ENCODE data around the gene TRIM24.
A peak's percentile ranks its signal among the peaks of the same experiment; 100 is the strongest.
"Not testable (repeated sequence)": the region's sequence is repeated elsewhere in the genome, so short reads cannot be mapped to it uniquely, and the experiment has no call there.

The TRIM24 gene

GRCh38 chr7:138458576-138459412, 1.3 kb upstream of the TRIM24 start:
- H3K4me3 ChIP-seq (ENCODE audit: low read length): no peak overlapping the region
- no peak for DNase-seq (ENCODE audit: low read depth, low spot score)

GRCh38 chr7:138459413-138460175, 465 bp upstream of the TRIM24 start:
- peak; percentile 98 for DNase-seq (ENCODE audit: low read depth, low spot score)
- peak overlapping the region; percentile 66 for H3K4me3 ChIP-seq (ENCODE audit: low read length)

- DNase-seq (ENCODE audit: low read depth, low spot score): peak; percentile 20
- peak overlapping the region; percentile 71 for H3K4me3 ChIP-seq (ENCODE audit: low read length)
Measured at GRCh38 chr7:138460649-138461607, 869 bp downstream of the TRIM24 start.

GRCh38 chr7:138463291-138463618, 3.2 kb downstream of the TRIM24 start:
- H3K4me3 ChIP-seq (ENCODE audit: low read length); DNase-seq (ENCODE audit: low read depth, low spot score): not testable (repeated sequence)

- H3K4me3 ChIP-seq (ENCODE audit: low read length): no peak overlapping the region
Measured at GRCh38 chr7:138465046-138465445, 5.0 kb downstream of the TRIM24 start.

GRCh38 chr7:138466069-138466756, 6.2 kb downstream of the TRIM24 start:
- DNase-seq (ENCODE audit: low read depth, low spot score); H3K4me3 ChIP-seq (ENCODE audit: low read length): not testable (repeated sequence)

More at GRCh38 chr7:138465046-138465445, 5.0 kb downstream of the TRIM24 start:
- no peak for DNase-seq (ENCODE audit: low read depth, low spot score)

- DNase-seq (ENCODE audit: low read depth, low spot score): no peak
Measured at GRCh38 chr7:138468244-138469123, 8.4 kb downstream of the TRIM24 start.

GRCh38 chr7:138470391-138471157, 10.5 kb downstream of the TRIM24 start:
- no peak overlapping the region for H3K4me3 ChIP-seq (ENCODE audit: low read length)
- DNase-seq (ENCODE audit: low read depth, low spot score): no peak

More at GRCh38 chr7:138468244-138469123, 8.4 kb downstream of the TRIM24 start:
- no peak overlapping the region for H3K4me3 ChIP-seq (ENCODE audit: low read length)

- no peak overlapping the region for H3K4me3 ChIP-seq (ENCODE audit: low read length)
- DNase-seq (ENCODE audit: low read depth, low spot score): no peak
Measured at GRCh38 chr7:138472292-138473079, 12.4 kb downstream of the TRIM24 start.

GRCh38 chr7:138475377-138475776, 15.3 kb downstream of the TRIM24 start:
- DNase-seq (ENCODE audit: low read depth, low spot score): no peak
- no peak overlapping the region for H3K4me3 ChIP-seq (ENCODE audit: low read length)

- DNase-seq (ENCODE audit: low read depth, low spot score): no peak
- H3K4me3 ChIP-seq (ENCODE audit: low read length): no peak overlapping the region
Measured at GRCh38 chr7:138477081-138477578, 17.1 kb downstream of the TRIM24 start.

- no peak overlapping the region for H3K4me3 ChIP-seq (ENCODE audit: low read length)
- no peak for DNase-seq (ENCODE audit: low read depth, low spot score)
Measured at GRCh38 chr7:138477581-138477980, 17.5 kb downstream of the TRIM24 start.

- no peak overlapping the region for H3K4me3 ChIP-seq (ENCODE audit: low read length)
- DNase-seq (ENCODE audit: low read depth, low spot score): no peak
Measured at GRCh38 chr7:138478499-138478908, 18.4 kb downstream of the TRIM24 start.

- no peak overlapping the region for H3K4me3 ChIP-seq (ENCODE audit: low read length)
- no peak for DNase-seq (ENCODE audit: low read depth, low spot score)
Measured at GRCh38 chr7:138480527-138480926, 20.5 kb downstream of the TRIM24 start.

GRCh38 chr7:138481447-138482380, 21.7 kb downstream of the TRIM24 start:
- DNase-seq (ENCODE audit: low read depth, low spot score): no peak
- H3K4me3 ChIP-seq (ENCODE audit: low read length): no peak overlapping the region

All from Jurkat, Clone E6-1 (cell line).